Natural killer cell (primary cell): ENCODE data around the gene FAM171A2. TPM values are rescaled to one million over a fixed set of nuclear protein-coding genes. Genes with fewer than 3 reads are reported as not detected.

Experiments used
- ATAC-seq, 3 donors: fragments of 150-1000 bp in 2 of 3; fragments of 200-7000 bp in 1 of 3; cut with Tn5 transposase; 1 replicate in 1 of 3; 2 replicates in 2 of 3; pipeline ENCODE4 v1.10.0; 2021; ENCODE audit warnings: mild to moderate bottlenecking in 2 of 3, moderate library complexity in 2 of 3
- DNase-seq, 2 donors: peaks; one replicate each; pipeline versions ENCODE4 v3.0.0 to v3.0.0-alpha.2; 2013 to 2021; ENCODE audit warnings: mixed read lengths in 1 of 2
- H3K27ac ChIP-seq: one replicate; pipeline ENCODE4 v1.5.1; 2013; ENCODE audit warnings: mild to moderate bottlenecking, low read length
- H3K27me3 ChIP-seq: one replicate; pipeline ENCODE4 v1.6.1; 2013; ENCODE audit warnings: low read length; ENCODE audit not compliant: control insufficient read depth, insufficient read depth
- H3K36me3 ChIP-seq: one replicate; pipeline ENCODE4 v1.6.1; 2013; ENCODE audit warnings: low read length; ENCODE audit not compliant: control insufficient read depth, insufficient read depth
- H3K4me1 ChIP-seq: one replicate; pipeline ENCODE4 v1.6.1; 2013; ENCODE audit warnings: low read length; ENCODE audit not compliant: control insufficient read depth, insufficient read depth
- H3K4me3 ChIP-seq: one replicate; pipeline ENCODE4 v1.5.1; 2013; ENCODE audit warnings: low read length
- H3K9me3 ChIP-seq: one replicate; pipeline ENCODE4 v1.6.1; 2013; ENCODE audit warnings: low read length; ENCODE audit not compliant: control insufficient read depth, insufficient read depth
- H3K27ac Mint-ChIP-seq, 2 donors: one replicate each; pipeline ENCODE4 v1.8.0; 2022; ENCODE audit warnings: mild to moderate bottlenecking in 2 of 2, mixed read lengths in 2 of 2, moderate library complexity in 1 of 2
- H3K27me3 Mint-ChIP-seq, 2 donors: one replicate each; pipeline ENCODE4 v1.8.0; 2022; ENCODE audit warnings: low read depth in 2 of 2, mixed read lengths in 2 of 2
- H3K36me3 Mint-ChIP-seq: one replicate; pipeline ENCODE4 v1.8.0; 2022; ENCODE audit warnings: mixed read lengths
- H3K4me1 Mint-ChIP-seq, 2 donors: one replicate each; pipeline ENCODE4 v1.8.0; 2022; ENCODE audit warnings: mixed read lengths in 2 of 2
- H3K4me3 Mint-ChIP-seq: one replicate; pipeline ENCODE4 v1.8.0; 2022; ENCODE audit warnings: mild to moderate bottlenecking, moderate library complexity, mixed read lengths
- H3K9me3 Mint-ChIP-seq, 2 donors: one replicate each; pipeline ENCODE4 v1.8.0; 2022; ENCODE audit warnings: mixed read lengths in 2 of 2
- CTCF ChIP-seq: fragments of 200-600 bp; IDR thresholded peaks from one replicate; pipeline ENCODE4 v1.8.0; 2022; ENCODE audit warnings: antibody characterized with exemption
- WGBS: methylation state at CpG from one replicate; pipeline ENCODE4 v1.1.7; 2013; ENCODE audit warnings: missing lambda C conversion rate; ENCODE audit not compliant: insufficient coverage; 5-methylcytosine and 5-hydroxymethylcytosine counted together
- intact Hi-C: fragments of 100-400 bp; cut with micrococcal nuclease; formaldehyde crosslinking; loops from one replicate; pipeline ENCODE4 v1.14.2; 2022
- total RNA-seq, 4 donors: library from RNA; stranded (reverse); fragments of 120-200 nt in 1 of 4; gene quantifications; one replicate each; pipeline versions ENCODE4 v1.2.3 to v1.2.4, GENCODE V29; 2013 to 2022

Gene FAM171A2
- total RNA-seq, 3 donors from 2014 or later (not counting 1 experiment from before 2014, with no cell fraction given), result 0.20 to 0.43 (median 0.24) TPM

GRCh38 chr17:44317545-44317944 is 46.1 kb downstream of the FAM171A2 start:
- Mint-ChIP-seq H3K27ac (no peak overlapping the region), H3K9me3 (no peaks in the 10 kb centered on the region), H3K27me3 (peaks cover 29 to 34% of the 10 kb centered on the region in 2 donors), H3K36me3 (no peaks in the 10 kb centered on the region), H3K4me3 (peak overlapping the region; percentile 41), H3K4me1 (peaks cover 12 to 16% of the 10 kb centered on the region in 2 donors)
- ATAC-seq (no peak), DNase-seq (no peak)
- no peak overlapping the region for H3K27ac ChIP-seq
- no peak for TF ChIP-seq CTCF
- peaks cover 24% of the 10 kb centered on the region for H3K27me3 ChIP-seq
- no peaks in the 10 kb centered on the region for H3K9me3 ChIP-seq
- 98% methylated on average over 6 of the region's 6 CpGs for WGBS
- peaks cover 11% of the 10 kb centered on the region for H3K4me1 ChIP-seq
- H3K4me3 ChIP-seq, result no peak overlapping the region
- peaks cover 26% of the 10 kb centered on the region for H3K36me3 ChIP-seq
- intact Hi-C loops, result no loop called here

DNA sequence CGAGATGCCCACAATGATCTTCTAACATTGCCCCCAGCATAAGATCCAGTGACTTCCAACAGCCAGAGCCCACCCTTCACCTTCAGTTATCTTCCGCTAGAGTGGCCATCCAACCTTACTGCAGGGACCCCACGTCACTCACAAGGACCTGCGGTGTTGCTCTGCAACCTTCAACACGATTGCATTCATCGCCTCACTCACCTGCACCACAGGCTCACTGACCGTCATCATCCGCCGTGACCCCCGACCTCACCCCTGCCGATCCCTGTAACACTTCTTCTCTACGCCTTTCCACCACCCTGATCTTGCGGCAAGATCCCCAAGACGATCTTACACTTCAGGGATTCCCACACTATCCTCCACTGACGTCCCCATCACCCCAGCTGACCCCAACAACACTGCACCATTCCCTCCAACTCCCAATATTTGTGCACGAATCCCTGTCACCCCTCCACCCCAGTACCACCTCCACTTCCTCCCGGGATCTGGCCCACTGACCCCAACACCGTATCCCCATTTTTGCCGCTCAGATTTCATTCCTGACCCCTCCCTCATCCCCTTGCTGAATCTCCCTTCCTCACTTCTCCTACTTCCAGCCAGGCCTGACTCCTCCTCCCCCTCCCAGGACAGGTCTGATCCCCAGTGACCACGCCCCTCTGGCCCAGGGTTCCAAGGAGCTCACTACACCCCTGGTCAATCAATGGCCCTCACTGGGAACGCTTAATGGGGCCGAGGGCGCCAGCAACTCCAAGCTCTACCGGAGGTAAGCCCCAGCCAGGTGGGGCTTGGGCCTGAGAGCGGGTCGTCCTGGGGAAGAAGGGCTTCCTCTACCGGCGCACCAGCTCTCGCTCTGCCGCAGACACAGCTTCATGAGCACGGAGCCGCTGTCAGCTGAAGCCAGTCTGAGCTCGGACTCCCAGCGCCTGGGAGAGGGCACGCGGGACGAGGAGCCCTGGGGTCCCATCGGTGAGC is 47.6 kb downstream of the FAM171A2 start:
- Mint-ChIP-seq H3K4me1 (peaks cover 8 to 11% of the 10 kb centered on the region in 2 donors), H3K36me3 (no peaks in the 10 kb centered on the region)
- DNase-seq, result no peak

DNA sequence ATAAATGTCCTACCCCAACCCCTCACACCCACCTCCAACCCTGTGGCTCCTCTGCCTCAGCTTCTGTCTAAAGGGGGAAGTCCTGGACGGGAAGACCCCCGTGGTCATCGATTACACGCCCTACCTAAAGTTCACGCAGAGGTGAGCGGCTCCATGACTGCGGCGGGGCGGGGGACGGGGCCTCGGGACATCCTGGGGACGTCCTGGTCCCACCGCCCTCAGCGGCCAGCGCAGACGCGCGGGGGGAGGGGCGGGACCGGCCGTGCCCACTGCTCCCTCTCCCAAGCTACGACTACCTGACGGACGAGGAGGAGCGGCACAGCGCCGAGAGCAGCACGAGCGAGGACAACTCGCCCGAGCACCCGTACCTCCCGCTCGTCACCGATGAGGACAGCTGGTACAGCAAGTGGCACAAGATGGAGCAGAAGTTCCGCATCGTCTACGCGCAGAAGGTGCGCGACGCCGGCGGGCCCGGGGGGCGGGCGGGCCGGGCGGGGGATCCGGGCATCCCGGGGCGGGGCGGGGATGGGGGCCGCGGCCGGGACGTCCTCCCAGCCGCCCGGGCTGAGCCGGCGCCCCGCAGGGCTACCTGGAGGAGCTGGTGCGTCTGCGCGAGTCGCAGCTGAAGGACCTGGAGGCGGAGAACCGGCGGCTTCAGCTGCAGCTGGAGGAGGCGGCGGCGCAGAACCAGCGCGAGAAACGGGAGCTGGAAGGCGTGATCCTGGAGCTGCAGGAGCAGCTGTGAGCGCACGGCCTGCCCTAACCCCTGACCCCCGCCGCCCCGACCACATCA is 48.6 kb downstream of the FAM171A2 start:
- peaks cover 8 to 13% of the 10 kb centered on the region in 2 donors for H3K4me1 Mint-ChIP-seq
- peak in 1 of 2 donors; percentile 55 for DNase-seq
- H3K36me3 Mint-ChIP-seq, result no peaks in the 10 kb centered on the region
- no peaks in the 10 kb centered on the region for H3K9me3 Mint-ChIP-seq
- no peaks in the 10 kb centered on the region for H3K9me3 ChIP-seq
- peaks cover 11% of the 10 kb centered on the region for H3K4me1 ChIP-seq
- peak; percentile 37 to 52 (median 44) for ATAC-seq
- peak overlapping the region; percentile 23 for H3K4me3 ChIP-seq
- 1% methylated on average over 81 of the region's 81 CpGs for WGBS
- H3K27ac Mint-ChIP-seq, result no peak overlapping the region
- peaks cover 6% of the 10 kb centered on the region for H3K36me3 ChIP-seq
- peaks cover 24% of the 10 kb centered on the region for H3K27me3 ChIP-seq
- H3K27me3 Mint-ChIP-seq, result peaks cover 29 to 38% of the 10 kb centered on the region in 2 donors
- TF ChIP-seq CTCF, result no peak
- peak overlapping the region; percentile 75 for H3K4me3 Mint-ChIP-seq
- H3K27ac ChIP-seq, result no peak overlapping the region
- intact Hi-C loops, result no loop called here

More for the DNA sequence above, 47.6 kb downstream of the FAM171A2 start:
- Histone ChIP-seq H3K9me3 (no peaks in the 10 kb centered on the region), H3K4me3 (no peak overlapping the region), H3K27ac (no peak overlapping the region), H3K27me3 (peaks cover 24% of the 10 kb centered on the region), H3K36me3 (peaks cover 16% of the 10 kb centered on the region), H3K4me1 (peaks cover 11% of the 10 kb centered on the region)
- no peak for ATAC-seq
- Mint-ChIP-seq H3K27ac (no peak overlapping the region), H3K4me3 (peak overlapping the region; percentile 75), H3K27me3 (peaks cover 29 to 38% of the 10 kb centered on the region in 2 donors), H3K9me3 (no peaks in the 10 kb centered on the region)
- intact Hi-C loops, result no loop called here
- 11% methylated on average over 38 of the region's 38 CpGs for WGBS
- no peak for TF ChIP-seq CTCF
